Astrocyte (in vitro differentiated cells and primary cell): ENCODE results near the gene C1QTNF3. TPM values are rescaled to one million over a fixed set of nuclear protein-coding genes. Genes with fewer than 3 reads are reported as not detected.
"Not testable (repeated sequence)": the region's sequence is repeated elsewhere in the genome, so short reads cannot be mapped to it uniquely, and the experiment has no call there.

Experiments used
- DNase-seq: peaks from one replicate; pipeline ENCODE4 v3.0.0-alpha.2; 2010; ENCODE audit warnings: low read depth
- FAIRE-seq: peaks from 2 replicates; lab custom pipeline; 2011; peaks lifted over from hg19 to GRCh38; lab: Jason Lieb, UNC
- H2AFZ ChIP-seq: 2 replicates; pipeline ENCODE4 v1.6.0; 2012; ENCODE audit warnings: low read depth, low read length, inconsistent platforms
- H3K27ac ChIP-seq: 2 replicates; pipeline ENCODE4 v1.5.1; 2011; ENCODE audit warnings: low read depth, low read length, inconsistent platforms
- H3K27me3 ChIP-seq: 2 replicates; pipeline ENCODE4 v1.6.0; 2011; ENCODE audit warnings: low read length, inconsistent platforms; ENCODE audit not compliant: insufficient read depth
- H3K36me3 ChIP-seq: 2 replicates; pipeline ENCODE4 v1.5.1; 2011; ENCODE audit warnings: low read length, inconsistent platforms; ENCODE audit not compliant: insufficient read depth
- H3K4me1 ChIP-seq: 2 replicates; pipeline ENCODE4 v1.5.1; 2011; ENCODE audit warnings: low read length, inconsistent platforms; ENCODE audit not compliant: insufficient read depth
- H3K4me2 ChIP-seq: 2 replicates; pipeline ENCODE4 v1.6.0; 2012; ENCODE audit warnings: low read length, inconsistent platforms
- H3K4me3 ChIP-seq: 2 replicates; pipeline ENCODE4 v1.5.1; 2011; ENCODE audit warnings: low read depth, mild to moderate bottlenecking, low read length, inconsistent platforms; ENCODE audit not compliant: insufficient read depth
- H3K79me2 ChIP-seq: 2 replicates; pipeline ENCODE4 v1.6.0; 2012; ENCODE audit warnings: mild to moderate bottlenecking, low read length, inconsistent platforms; ENCODE audit not compliant: insufficient read depth
- H3K9ac ChIP-seq: 2 replicates; pipeline ENCODE4 v1.6.0; 2012; ENCODE audit warnings: mild to moderate bottlenecking, low read length, inconsistent platforms
- H3K9me3 ChIP-seq: 2 replicates; pipeline ENCODE4 v1.5.1; 2012; ENCODE audit warnings: low read depth, mild to moderate bottlenecking, low read length, inconsistent platforms; ENCODE audit not compliant: insufficient read depth
- H4K20me1 ChIP-seq: 2 replicates; pipeline ENCODE4 v1.6.0; 2012; ENCODE audit warnings: low read length, inconsistent platforms; ENCODE audit not compliant: insufficient read depth
- H3K27ac Mint-ChIP-seq: one replicate; pipeline ENCODE4 v1.8.0; 2021; ENCODE audit warnings: mild to moderate bottlenecking, mixed read lengths; ENCODE audit not compliant: unreplicated experiment
- H3K27me3 Mint-ChIP-seq: one replicate; pipeline ENCODE4 v1.8.0; 2021; ENCODE audit warnings: low read depth, mixed read lengths; ENCODE audit not compliant: unreplicated experiment
- H3K36me3 Mint-ChIP-seq: one replicate; pipeline ENCODE4 v1.8.0; 2021; ENCODE audit warnings: low read depth, mixed read lengths; ENCODE audit not compliant: unreplicated experiment
- H3K4me1 Mint-ChIP-seq: one replicate; pipeline ENCODE4 v1.8.0; 2021; ENCODE audit warnings: low read depth, mixed read lengths; ENCODE audit not compliant: unreplicated experiment
- H3K4me3 Mint-ChIP-seq: one replicate; pipeline ENCODE4 v1.8.0; 2021; ENCODE audit warnings: mild to moderate bottlenecking, moderate library complexity, mixed read lengths; ENCODE audit not compliant: unreplicated experiment
- H3K9me3 Mint-ChIP-seq: one replicate; pipeline ENCODE4 v1.8.0; 2021; ENCODE audit warnings: mild to moderate bottlenecking, mixed read lengths; ENCODE audit not compliant: unreplicated experiment
- EZH2 ChIP-seq: IDR thresholded peaks from 2 replicates; pipeline ENCODE4 v1.6.1; 2012; ENCODE audit warnings: mild to moderate bottlenecking, low read length, inconsistent platforms; ENCODE audit not compliant: insufficient read depth
- total RNA-seq: library from RNA; stranded (reverse); gene quantifications from 2 replicates; pipeline ENCODE4 v1.2.1, GENCODE V29; 2021
- TF ChIP-seq, protein P1 (sequence below): IDR thresholded peaks from 2 replicates; pipeline ENCODE4 v1.5.1; 2011; ENCODE audit warnings: low read depth, mild to moderate bottlenecking, inconsistent platforms, low read length, moderate library complexity; ENCODE audit not compliant: insufficient read depth

Gene C1QTNF3
- total RNA-seq, 1 donor from 2014 or later, result 0.95 TPM

DNA sequence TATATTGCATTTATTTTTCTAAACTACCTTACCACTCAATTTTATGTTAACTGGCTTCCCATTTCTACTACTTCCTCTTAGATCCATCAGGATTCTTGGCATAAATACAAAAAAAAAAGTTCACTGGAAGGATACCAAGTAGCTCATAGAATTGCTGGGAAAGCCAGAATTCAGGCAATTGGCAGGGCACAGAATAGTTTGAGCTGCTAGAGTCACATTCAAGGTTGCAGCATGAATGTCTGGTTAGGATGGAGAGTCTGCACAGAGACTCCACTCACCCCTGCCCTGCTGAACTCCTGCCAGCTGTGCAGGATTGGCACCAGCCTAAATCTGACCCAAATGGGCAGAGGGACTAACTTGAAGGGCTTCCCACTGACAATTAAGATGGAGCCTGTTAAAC lies 30.2 kb downstream of the C1QTNF3 start:
- no peak overlapping the region for H3K4me2 ChIP-seq
- no peaks in the 10 kb centered on the region for H3K9me3 Mint-ChIP-seq
- no peak overlapping the region for H3K27ac ChIP-seq
- H3K4me1 Mint-ChIP-seq, result peaks cover 6% of the 10 kb centered on the region
- H3K4me3 ChIP-seq, result no peak overlapping the region
- no peaks in the 10 kb centered on the region for H3K79me2 ChIP-seq
- no peaks in the 10 kb centered on the region for H3K9me3 ChIP-seq
- TF ChIP-seq, protein P1, sequence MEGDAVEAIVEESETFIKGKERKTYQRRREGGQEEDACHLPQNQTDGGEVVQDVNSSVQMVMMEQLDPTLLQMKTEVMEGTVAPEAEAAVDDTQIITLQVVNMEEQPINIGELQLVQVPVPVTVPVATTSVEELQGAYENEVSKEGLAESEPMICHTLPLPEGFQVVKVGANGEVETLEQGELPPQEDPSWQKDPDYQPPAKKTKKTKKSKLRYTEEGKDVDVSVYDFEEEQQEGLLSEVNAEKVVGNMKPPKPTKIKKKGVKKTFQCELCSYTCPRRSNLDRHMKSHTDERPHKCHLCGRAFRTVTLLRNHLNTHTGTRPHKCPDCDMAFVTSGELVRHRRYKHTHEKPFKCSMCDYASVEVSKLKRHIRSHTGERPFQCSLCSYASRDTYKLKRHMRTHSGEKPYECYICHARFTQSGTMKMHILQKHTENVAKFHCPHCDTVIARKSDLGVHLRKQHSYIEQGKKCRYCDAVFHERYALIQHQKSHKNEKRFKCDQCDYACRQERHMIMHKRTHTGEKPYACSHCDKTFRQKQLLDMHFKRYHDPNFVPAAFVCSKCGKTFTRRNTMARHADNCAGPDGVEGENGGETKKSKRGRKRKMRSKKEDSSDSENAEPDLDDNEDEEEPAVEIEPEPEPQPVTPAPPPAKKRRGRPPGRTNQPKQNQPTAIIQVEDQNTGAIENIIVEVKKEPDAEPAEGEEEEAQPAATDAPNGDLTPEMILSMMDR, result no peak
- TF ChIP-seq EZH2, result no peak
- FAIRE-seq, result no peak
- H4K20me1 ChIP-seq, result no peaks in the 10 kb centered on the region
- no peaks in the 10 kb centered on the region for H3K4me1 ChIP-seq
- no peaks in the 10 kb centered on the region for H3K36me3 ChIP-seq
- H2AFZ ChIP-seq, result no peak overlapping the region
- no peak overlapping the region for H3K4me3 Mint-ChIP-seq
- no peak overlapping the region for H3K9ac ChIP-seq
- no peaks in the 10 kb centered on the region for H3K27me3 ChIP-seq
- H3K36me3 Mint-ChIP-seq, result no peaks in the 10 kb centered on the region
- DNase-seq, result peak; percentile 44
- H3K27ac Mint-ChIP-seq, result no peak overlapping the region
- no peaks in the 10 kb centered on the region for H3K27me3 Mint-ChIP-seq

DNA sequence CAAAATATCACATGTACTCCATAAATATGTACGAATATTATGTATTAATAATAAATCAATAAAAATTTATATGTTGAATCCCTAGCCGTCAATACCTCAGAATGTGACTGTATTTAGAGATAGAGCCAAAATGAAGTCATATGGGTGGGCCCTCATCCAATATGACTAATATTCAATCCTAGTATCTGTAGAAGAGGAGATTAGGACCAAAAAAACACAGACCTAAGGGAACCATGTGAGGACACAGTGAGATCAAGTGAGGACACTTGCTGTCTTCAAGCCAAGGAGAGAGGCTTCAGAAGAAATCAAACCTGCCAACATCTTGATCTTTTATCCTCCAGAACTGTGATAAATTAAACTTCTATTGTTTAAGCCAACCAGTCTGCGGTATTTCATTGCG lies 31.5 kb downstream of the C1QTNF3 start:
- Mint-ChIP-seq H3K9me3 (no peaks in the 10 kb centered on the region), H3K4me1 (peaks cover 9% of the 10 kb centered on the region), H3K27ac (no peak overlapping the region), H3K4me3 (no peak overlapping the region), H3K36me3 (no peaks in the 10 kb centered on the region), H3K27me3 (no peaks in the 10 kb centered on the region)
- no peak overlapping the region for H3K4me3 ChIP-seq
- DNase-seq (peak; percentile 29), FAIRE-seq (no peak)
- no peak overlapping the region for H2AFZ ChIP-seq
- no peak overlapping the region for H3K4me2 ChIP-seq
- H4K20me1 ChIP-seq, result no peaks in the 10 kb centered on the region
- H3K36me3 ChIP-seq, result no peaks in the 10 kb centered on the region
- H3K9me3 ChIP-seq, result no peaks in the 10 kb centered on the region
- H3K79me2 ChIP-seq, result peaks cover 5% of the 10 kb centered on the region
- H3K27ac ChIP-seq, result no peak overlapping the region
- H3K27me3 ChIP-seq, result no peaks in the 10 kb centered on the region
- no peak overlapping the region for H3K9ac ChIP-seq
- no peak for TF ChIP-seq EZH2
- TF ChIP-seq, protein P1, result no peak
- peaks cover 8% of the 10 kb centered on the region for H3K4me1 ChIP-seq

DNA sequence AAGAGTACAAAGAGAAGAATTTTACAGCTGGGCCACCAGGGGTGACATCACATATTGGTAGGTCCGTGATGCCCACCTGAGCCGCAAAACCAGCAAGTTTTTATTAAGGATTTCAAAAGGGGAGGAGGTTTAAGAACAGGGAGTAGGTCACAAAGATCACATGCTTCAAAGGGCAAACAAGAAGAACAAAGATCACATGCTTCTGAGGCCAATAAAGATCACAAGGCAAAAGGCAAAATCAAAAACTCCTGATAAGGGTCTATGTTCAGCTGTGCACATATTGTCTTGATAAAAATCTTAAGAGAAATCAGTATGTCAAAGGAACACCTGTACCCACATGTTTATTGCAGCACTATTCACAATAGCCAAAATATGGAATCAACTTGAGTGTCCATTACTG lies 32.9 kb downstream of the C1QTNF3 start:
- not testable (repeated sequence) for H3K4me1 Mint-ChIP-seq, H3K4me2 ChIP-seq, H2AFZ ChIP-seq, H3K4me3 Mint-ChIP-seq, H3K27ac ChIP-seq, H3K36me3 ChIP-seq, H3K9me3 ChIP-seq, H3K9ac ChIP-seq, H4K20me1 ChIP-seq, H3K4me3 ChIP-seq, H3K36me3 Mint-ChIP-seq, H3K9me3 Mint-ChIP-seq, FAIRE-seq, H3K27me3 ChIP-seq, H3K27me3 Mint-ChIP-seq, H3K27ac Mint-ChIP-seq, DNase-seq, H3K4me1 ChIP-seq
- peaks cover 11% of the 10 kb centered on the region for H3K79me2 ChIP-seq
